ENCODE data around the gene HOXC9. TPM values are rescaled to one million over a fixed set of nuclear protein-coding genes. Genes with fewer than 3 reads are reported as not detected.

Gene HOXC9
- total and polyA plus RNA-seq, 4 donors: not detected

DNA sequence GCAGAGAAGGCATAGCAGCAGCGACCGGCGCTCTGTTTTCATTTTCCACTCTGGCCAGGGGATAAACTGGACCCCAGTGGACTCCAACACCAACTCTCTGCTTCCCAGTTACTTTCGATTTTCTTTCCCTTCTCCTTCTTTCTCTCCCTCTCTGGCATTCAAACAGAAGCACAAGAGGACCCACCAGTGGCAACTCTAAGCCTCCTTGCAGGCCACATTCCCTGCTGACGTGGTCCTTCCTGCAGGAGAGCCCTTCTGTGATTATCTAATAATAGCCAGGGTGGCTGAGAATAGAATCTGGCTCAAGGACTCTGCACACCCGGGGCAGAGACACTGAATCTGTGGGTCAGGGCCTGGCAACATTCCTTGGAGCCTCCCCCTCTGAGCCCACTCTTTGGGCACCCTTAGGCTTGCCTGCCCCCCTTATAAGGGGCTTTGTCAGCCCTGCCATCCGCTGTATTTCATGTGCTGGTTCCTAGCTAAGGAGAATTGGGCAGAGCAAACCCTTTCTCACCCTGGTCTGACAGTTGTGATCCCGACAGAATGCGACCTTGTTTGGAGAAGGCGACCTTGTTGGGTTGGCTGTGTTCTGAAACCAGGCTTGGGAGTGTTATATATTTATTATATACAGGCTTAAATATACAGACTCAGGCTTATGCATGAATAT, 20.1 kb downstream of the HOXC9 start:
- H3K27me3 ChIP-seq (ENCODE audit: control insufficient read depth in 4 of 4, insufficient read depth in 4 of 4, low read length in 3 of 4): peaks cover 7 to 55% (median 18%) of the 10 kb centered on the region in 4 donors
- H3K9me3 ChIP-seq (ENCODE audit: control insufficient read depth in 4 of 4, low read length in 3 of 4): no peaks in the 10 kb centered on the region
- DNase-seq (ENCODE audit: low spot score): no peak
- H3K36me3 ChIP-seq (ENCODE audit: control insufficient read depth in 4 of 4, insufficient read depth in 3 of 4, low read depth in 1 of 4, low read length in 3 of 4): no peaks in the 10 kb centered on the region
- no peak overlapping the region for H3K27ac ChIP-seq (ENCODE audit: low read depth in 1 of 2, low read length in 2 of 2)
- no peak overlapping the region for H3K4me3 ChIP-seq (ENCODE audit: low read depth in 1 of 3, low read length in 3 of 3)
- WGBS: 26% methylated on average over 10 of the region's 10 CpGs
- TF ChIP-seq YY1 (IDR thresholded peaks at IDR 0.05): no peak
- TF ChIP-seq RXRA (IDR thresholded peaks at IDR 0.05): no peak
- no peak for TF ChIP-seq SP1 (IDR thresholded peaks at IDR 0.05)
- no peak for TF ChIP-seq JUND (IDR thresholded peaks at IDR 0.05)
- TF ChIP-seq, protein P1, sequence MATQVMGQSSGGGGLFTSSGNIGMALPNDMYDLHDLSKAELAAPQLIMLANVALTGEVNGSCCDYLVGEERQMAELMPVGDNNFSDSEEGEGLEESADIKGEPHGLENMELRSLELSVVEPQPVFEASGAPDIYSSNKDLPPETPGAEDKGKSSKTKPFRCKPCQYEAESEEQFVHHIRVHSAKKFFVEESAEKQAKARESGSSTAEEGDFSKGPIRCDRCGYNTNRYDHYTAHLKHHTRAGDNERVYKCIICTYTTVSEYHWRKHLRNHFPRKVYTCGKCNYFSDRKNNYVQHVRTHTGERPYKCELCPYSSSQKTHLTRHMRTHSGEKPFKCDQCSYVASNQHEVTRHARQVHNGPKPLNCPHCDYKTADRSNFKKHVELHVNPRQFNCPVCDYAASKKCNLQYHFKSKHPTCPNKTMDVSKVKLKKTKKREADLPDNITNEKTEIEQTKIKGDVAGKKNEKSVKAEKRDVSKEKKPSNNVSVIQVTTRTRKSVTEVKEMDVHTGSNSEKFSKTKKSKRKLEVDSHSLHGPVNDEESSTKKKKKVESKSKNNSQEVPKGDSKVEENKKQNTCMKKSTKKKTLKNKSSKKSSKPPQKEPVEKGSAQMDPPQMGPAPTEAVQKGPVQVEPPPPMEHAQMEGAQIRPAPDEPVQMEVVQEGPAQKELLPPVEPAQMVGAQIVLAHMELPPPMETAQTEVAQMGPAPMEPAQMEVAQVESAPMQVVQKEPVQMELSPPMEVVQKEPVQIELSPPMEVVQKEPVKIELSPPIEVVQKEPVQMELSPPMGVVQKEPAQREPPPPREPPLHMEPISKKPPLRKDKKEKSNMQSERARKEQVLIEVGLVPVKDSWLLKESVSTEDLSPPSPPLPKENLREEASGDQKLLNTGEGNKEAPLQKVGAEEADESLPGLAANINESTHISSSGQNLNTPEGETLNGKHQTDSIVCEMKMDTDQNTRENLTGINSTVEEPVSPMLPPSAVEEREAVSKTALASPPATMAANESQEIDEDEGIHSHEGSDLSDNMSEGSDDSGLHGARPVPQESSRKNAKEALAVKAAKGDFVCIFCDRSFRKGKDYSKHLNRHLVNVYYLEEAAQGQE (IDR thresholded peaks at IDR 0.05): no peak
- no peak for TF ChIP-seq EGR1 (IDR thresholded peaks at IDR 0.05; ENCODE audit: low read depth in 2 of 2)
- no peak for TF ChIP-seq TAF1 (conservative IDR thresholded peaks at IDR 0.05)
- TF ChIP-seq, protein P2, sequence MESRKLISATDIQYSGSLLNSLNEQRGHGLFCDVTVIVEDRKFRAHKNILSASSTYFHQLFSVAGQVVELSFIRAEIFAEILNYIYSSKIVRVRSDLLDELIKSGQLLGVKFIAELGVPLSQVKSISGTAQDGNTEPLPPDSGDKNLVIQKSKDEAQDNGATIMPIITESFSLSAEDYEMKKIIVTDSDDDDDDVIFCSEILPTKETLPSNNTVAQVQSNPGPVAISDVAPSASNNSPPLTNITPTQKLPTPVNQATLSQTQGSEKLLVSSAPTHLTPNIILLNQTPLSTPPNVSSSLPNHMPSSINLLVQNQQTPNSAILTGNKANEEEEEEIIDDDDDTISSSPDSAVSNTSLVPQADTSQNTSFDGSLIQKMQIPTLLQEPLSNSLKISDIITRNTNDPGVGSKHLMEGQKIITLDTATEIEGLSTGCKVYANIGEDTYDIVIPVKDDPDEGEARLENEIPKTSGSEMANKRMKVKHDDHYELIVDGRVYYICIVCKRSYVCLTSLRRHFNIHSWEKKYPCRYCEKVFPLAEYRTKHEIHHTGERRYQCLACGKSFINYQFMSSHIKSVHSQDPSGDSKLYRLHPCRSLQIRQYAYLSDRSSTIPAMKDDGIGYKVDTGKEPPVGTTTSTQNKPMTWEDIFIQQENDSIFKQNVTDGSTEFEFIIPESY (IDR thresholded peaks at IDR 0.05): no peak
- no peak for TF ChIP-seq HNF4A (conservative IDR thresholded peaks at IDR 0.05)
- no peak for TF ChIP-seq RAD21 (IDR thresholded peaks at IDR 0.05)
- no peak for TF ChIP-seq NR2F2 (IDR thresholded peaks at IDR 0.05)
- TF ChIP-seq GABPA (IDR thresholded peaks at IDR 0.05 in 1 of 2, conservative IDR thresholded peaks at IDR 0.05 in 1 of 2): no peak
- TF ChIP-seq FOXA2 (IDR thresholded peaks at IDR 0.05): no peak
- TF ChIP-seq, protein P3, sequence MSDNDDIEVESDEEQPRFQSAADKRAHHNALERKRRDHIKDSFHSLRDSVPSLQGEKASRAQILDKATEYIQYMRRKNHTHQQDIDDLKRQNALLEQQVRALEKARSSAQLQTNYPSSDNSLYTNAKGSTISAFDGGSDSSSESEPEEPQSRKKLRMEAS (IDR thresholded peaks at IDR 0.05): no peak
- no peak overlapping the region for H3K9ac ChIP-seq (ENCODE audit: low read depth in 1 of 2, low read length in 2 of 2)
- H3K4me1 ChIP-seq (ENCODE audit: control insufficient read depth in 4 of 4, insufficient read depth in 4 of 4, low read length in 3 of 4): peaks cover 0 to 13% (median 9%) of the 10 kb centered on the region in 4 donors

DNA sequence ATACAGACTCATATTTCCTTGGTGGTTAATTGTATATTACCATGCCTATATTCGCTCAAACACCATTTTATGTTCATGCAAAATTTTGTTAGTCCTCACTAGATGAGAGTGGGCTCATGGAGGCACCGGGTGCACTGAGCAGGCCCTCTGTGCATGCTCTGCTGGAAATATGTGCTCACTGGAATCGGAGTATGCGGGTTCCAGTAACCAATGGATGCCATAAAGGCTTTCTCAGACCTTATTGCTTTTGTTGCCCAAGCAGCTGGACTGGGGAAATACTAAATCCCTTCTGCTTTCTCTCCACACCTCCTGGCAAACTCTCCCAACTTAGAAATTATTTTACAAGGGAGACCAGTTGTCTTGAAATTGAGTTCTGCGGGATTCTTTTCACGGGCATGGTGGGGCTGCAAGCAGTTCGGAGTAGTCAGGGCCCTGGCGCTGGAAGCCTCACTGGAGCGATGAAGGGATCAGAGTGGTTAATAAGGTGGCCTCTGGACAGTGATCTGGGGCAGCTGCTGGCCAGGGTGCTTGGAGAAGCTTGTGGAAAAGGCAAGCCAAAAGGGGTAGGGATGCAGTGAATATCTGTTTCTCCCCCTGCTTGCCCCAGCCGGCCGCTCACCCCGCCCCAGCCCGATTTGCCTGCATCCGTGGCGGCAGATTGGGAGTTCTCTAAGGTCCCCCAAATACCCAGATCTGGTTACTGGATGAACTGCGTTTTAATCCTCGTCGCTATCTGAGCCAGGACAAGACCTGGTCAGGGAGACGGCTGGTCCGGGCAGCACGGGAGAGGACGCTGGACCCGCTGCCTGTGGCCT, 20.8 kb downstream of the HOXC9 start:
- Histone ChIP-seq H3K9ac (ENCODE audit: low read depth in 1 of 2, low read length in 2 of 2) (no peak overlapping the region), H3K4me1 (ENCODE audit: control insufficient read depth in 4 of 4, insufficient read depth in 4 of 4, low read length in 3 of 4) (peaks cover 0 to 13% (median 9%) of the 10 kb centered on the region in 4 donors), H3K4me3 (ENCODE audit: low read depth in 1 of 3, low read length in 3 of 3) (no peak overlapping the region), H3K27ac (ENCODE audit: low read depth in 1 of 2, low read length in 2 of 2) (no peak overlapping the region), H3K9me3 (ENCODE audit: control insufficient read depth in 4 of 4, low read length in 3 of 4) (no peaks in the 10 kb centered on the region), H3K27me3 (ENCODE audit: control insufficient read depth in 4 of 4, insufficient read depth in 4 of 4, low read length in 3 of 4) (peaks cover 7 to 51% (median 18%) of the 10 kb centered on the region in 4 donors), H3K36me3 (ENCODE audit: control insufficient read depth in 4 of 4, insufficient read depth in 3 of 4, low read depth in 1 of 4, low read length in 3 of 4) (no peaks in the 10 kb centered on the region)
- 32% methylated on average over 23 of the region's 23 CpGs for WGBS
- TF ChIP-seq EGR1 (IDR thresholded peaks at IDR 0.05; ENCODE audit: low read depth in 2 of 2): no peak
- no peak for TF ChIP-seq RAD21 (IDR thresholded peaks at IDR 0.05)
- TF ChIP-seq, protein P4, sequence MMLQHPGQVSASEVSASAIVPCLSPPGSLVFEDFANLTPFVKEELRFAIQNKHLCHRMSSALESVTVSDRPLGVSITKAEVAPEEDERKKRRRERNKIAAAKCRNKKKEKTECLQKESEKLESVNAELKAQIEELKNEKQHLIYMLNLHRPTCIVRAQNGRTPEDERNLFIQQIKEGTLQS (IDR thresholded peaks at IDR 0.05): no peak
- TF ChIP-seq HNF4G (IDR thresholded peaks at IDR 0.05): no peak
- TF ChIP-seq, protein P3 (IDR thresholded peaks at IDR 0.05): no peak
- DNase-seq (ENCODE audit: low spot score): no peak

Data from liver (tissue), 9 donors.